ENCODE measurements around the gene TBC1D17.

TBC1D17 gene

GRCh38 chr19:49881186-49881585 is 3.7 kb downstream of the TBC1D17 start:
- H3K4me2 ChIP-seq: no peak overlapping the region
- H3K27me3 ChIP-seq: no peaks in the 10 kb centered on the region
- H3K9me3 ChIP-seq: peaks cover 6% of the 10 kb centered on the region; the same call in 1 of the 2 replicates
- no peak overlapping the region for H3K4me3 ChIP-seq
- TF ChIP-seq Cebpa-rat (IDR thresholded peaks at IDR 0.05): no peak
- H3K9ac ChIP-seq: peak overlapping the region; percentile 24; the same call in 1 of the 2 replicates
- H3K4me1 ChIP-seq: peaks cover 62% of the 10 kb centered on the region
- H3K27ac ChIP-seq: no peak overlapping the region
- H3K36me3 ChIP-seq: peaks cover 60% of the 10 kb centered on the region
- no peaks in the 10 kb centered on the region; the same call in 1 of the 2 replicates for H4K20me1 ChIP-seq

- peaks cover 60% of the 10 kb centered on the region for H3K36me3 ChIP-seq
Observed at GRCh38 chr19:49881672-49882394, 4.3 kb downstream of the TBC1D17 start.

GRCh38 chr19:49882643-49883042 is 5.1 kb downstream of the TBC1D17 start:
- Histone ChIP-seq H3K27me3 (no peaks in the 10 kb centered on the region), H3K9ac (no peak overlapping the region), H4K20me1 (no peaks in the 10 kb centered on the region; the same call in 1 of the 2 replicates), H3K9me3 (peaks cover 6% of the 10 kb centered on the region; the same call in 1 of the 2 replicates), H3K36me3 (peaks cover 63% of the 10 kb centered on the region), H3K4me2 (no peak overlapping the region), H3K4me1 (peaks cover 74% of the 10 kb centered on the region), H3K4me3 (no peak overlapping the region), H3K27ac (no peak overlapping the region)
- TF ChIP-seq Cebpa-rat (IDR thresholded peaks at IDR 0.05): no peak

More at GRCh38 chr19:49881672-49882394, 4.3 kb downstream of the TBC1D17 start:
- H3K4me2 ChIP-seq: no peak overlapping the region
- H3K9ac ChIP-seq: no peak overlapping the region
- H3K27ac ChIP-seq: no peak overlapping the region
- no peaks in the 10 kb centered on the region; the same call in 1 of the 2 replicates for H4K20me1 ChIP-seq
- no peaks in the 10 kb centered on the region for H3K27me3 ChIP-seq
- no peak overlapping the region for H3K4me3 ChIP-seq
- H3K4me1 ChIP-seq: peaks cover 66% of the 10 kb centered on the region
- TF ChIP-seq Cebpa-rat (IDR thresholded peaks at IDR 0.05): no peak
- peaks cover 6% of the 10 kb centered on the region; the same call in 1 of the 2 replicates for H3K9me3 ChIP-seq

- Histone ChIP-seq H4K20me1 (no peaks in the 10 kb centered on the region; the same call in 1 of the 2 replicates), H3K36me3 (peaks cover 63% of the 10 kb centered on the region), H3K27me3 (no peaks in the 10 kb centered on the region), H3K27ac (0 out of 2 replicates have a peak overlapping the region, but pooled peaks have one; percentile 73), H3K4me3 (no peak overlapping the region), H3K4me1 (peaks cover 75% of the 10 kb centered on the region), H3K9ac (no peak overlapping the region), H3K9me3 (peaks cover 6% of the 10 kb centered on the region; the same call in 1 of the 2 replicates), H3K4me2 (peak overlapping the region; percentile 81)
- TF ChIP-seq Cebpa-rat (IDR thresholded peaks at IDR 0.05): no peak
Observed at GRCh38 chr19:49883094-49883493, 5.6 kb downstream of the TBC1D17 start.

- Histone ChIP-seq H3K4me1 (peaks cover 71% of the 10 kb centered on the region), H3K4me3 (peak overlapping the region; percentile 22; the same call in 1 of the 2 replicates), H3K36me3 (peaks cover 70% of the 10 kb centered on the region), H3K27ac (peak overlapping the region; percentile 73), H3K9me3 (peaks cover 6% of the 10 kb centered on the region; the same call in 1 of the 2 replicates), H3K27me3 (no peaks in the 10 kb centered on the region), H3K9ac (peak overlapping the region; percentile 72), H3K4me2 (peak overlapping the region; percentile 81), H4K20me1 (no peaks in the 10 kb centered on the region)
- no peak for TF ChIP-seq Cebpa-rat (IDR thresholded peaks at IDR 0.05)
Observed at GRCh38 chr19:49884109-49884508, 6.6 kb downstream of the TBC1D17 start.

- H3K9ac ChIP-seq: peak overlapping the region; percentile 72
- H3K36me3 ChIP-seq: peaks cover 75% of the 10 kb centered on the region
Observed at GRCh38 chr19:49884760-49885159, 7.3 kb downstream of the TBC1D17 start.

GRCh38 chr19:49887037-49887664 is 9.6 kb downstream of the TBC1D17 start:
- Histone ChIP-seq H3K27me3 (no peaks in the 10 kb centered on the region), H4K20me1 (no peaks in the 10 kb centered on the region), H3K4me1 (peaks cover 76% of the 10 kb centered on the region), H3K36me3 (peaks cover 52% of the 10 kb centered on the region), H3K9ac (no peak overlapping the region), H3K27ac (0 out of 2 replicates have a peak overlapping the region, but pooled peaks have one; percentile 18), H3K4me2 (0 out of 2 replicates have a peak overlapping the region, but pooled peaks have one; percentile 7), H3K4me3 (no peak overlapping the region), H3K9me3 (peaks cover 6% of the 10 kb centered on the region; the same call in 1 of the 2 replicates)
- TF ChIP-seq Cebpa-rat (IDR thresholded peaks at IDR 0.05): no peak

More at GRCh38 chr19:49884760-49885159, 7.3 kb downstream of the TBC1D17 start:
- Histone ChIP-seq H4K20me1 (no peaks in the 10 kb centered on the region), H3K4me1 (peaks cover 73% of the 10 kb centered on the region), H3K27me3 (no peaks in the 10 kb centered on the region), H3K27ac (peak overlapping the region; percentile 73), H3K4me2 (peak overlapping the region; percentile 81), H3K9me3 (peaks cover 6% of the 10 kb centered on the region; the same call in 1 of the 2 replicates), H3K4me3 (peak overlapping the region; percentile 22; the same call in 1 of the 2 replicates)
- TF ChIP-seq Cebpa-rat (IDR thresholded peaks at IDR 0.05): no peak

GRCh38 chr19:49887665-49888509 is 10.4 kb downstream of the TBC1D17 start:
- Histone ChIP-seq H3K36me3 (peaks cover 45% of the 10 kb centered on the region), H3K27me3 (no peaks in the 10 kb centered on the region), H3K4me1 (peaks cover 76% of the 10 kb centered on the region), H3K4me2 (0 out of 2 replicates have a peak overlapping the region, but pooled peaks have one; percentile 7), H3K27ac (0 out of 2 replicates have a peak overlapping the region, but pooled peaks have one; percentile 18), H3K4me3 (no peak overlapping the region), H3K9me3 (peaks cover 3% of the 10 kb centered on the region; the same call in 1 of the 2 replicates), H4K20me1 (no peaks in the 10 kb centered on the region), H3K9ac (no peak overlapping the region)
- no peak for TF ChIP-seq Cebpa-rat (IDR thresholded peaks at IDR 0.05)

- Histone ChIP-seq H3K4me2 (no peak overlapping the region), H3K4me3 (no peak overlapping the region), H3K9ac (no peak overlapping the region), H4K20me1 (no peaks in the 10 kb centered on the region), H3K9me3 (no peaks in the 10 kb centered on the region), H3K27ac (no peak overlapping the region), H3K27me3 (no peaks in the 10 kb centered on the region), H3K36me3 (peaks cover 39% of the 10 kb centered on the region), H3K4me1 (peaks cover 72% of the 10 kb centered on the region)
- TF ChIP-seq Cebpa-rat (IDR thresholded peaks at IDR 0.05): no peak
Observed at GRCh38 chr19:49888510-49888824, 11.0 kb downstream of the TBC1D17 start.

All from BLaER1 (cell line).